Mammary epithelial cell (primary cell): ENCODE data around the gene ATP2B2.

Source experiments
- CTCF ChIP-seq, 2 donors: IDR thresholded peaks in 1 of 2; conservative IDR thresholded peaks in 1 of 2; 2 replicates each; pipeline ENCODE4 v1.5.1; 2011 to 2012; ENCODE audit warnings: inconsistent platforms in 2 of 2, low read length in 2 of 2, mild to moderate bottlenecking in 2 of 2, control low read depth in 1 of 2, low read depth in 1 of 2; ENCODE audit not compliant: insufficient read depth in 1 of 2; ENCODE audit errors: extremely low read depth in 1 of 2
- EZH2 ChIP-seq: IDR thresholded peaks from 2 replicates; pipeline ENCODE4 v1.6.1; 2012; ENCODE audit warnings: low read length, inconsistent platforms, borderline replicate concordance

- no peak for TF ChIP-seq CTCF (conservative IDR thresholded peaks at IDR 0.05 in 1 of 2, IDR thresholded peaks at IDR 0.05 in 1 of 2; ENCODE audit: extremely low read depth in 1 of 2, insufficient read depth in 1 of 2, low read depth in 1 of 2, low read length in 2 of 2)
- TF ChIP-seq EZH2 = no peak
Measured at GRCh38 chr3:10514407-10515069, 9.2 kb upstream of the ATP2B2 start.
